GM18498 (cell line): Measurements from ENCODE around the gene SPTAN1.

ENCODE experiments used
- ATAC-seq: cut with Tn5 transposase; IDR thresholded peaks from one replicate; pipeline ENCODE4 v1.9.1; 2021; ENCODE audit warnings: mild to moderate bottlenecking, moderate library complexity; ENCODE audit not compliant: unreplicated experiment

The SPTAN1 gene

DNA sequence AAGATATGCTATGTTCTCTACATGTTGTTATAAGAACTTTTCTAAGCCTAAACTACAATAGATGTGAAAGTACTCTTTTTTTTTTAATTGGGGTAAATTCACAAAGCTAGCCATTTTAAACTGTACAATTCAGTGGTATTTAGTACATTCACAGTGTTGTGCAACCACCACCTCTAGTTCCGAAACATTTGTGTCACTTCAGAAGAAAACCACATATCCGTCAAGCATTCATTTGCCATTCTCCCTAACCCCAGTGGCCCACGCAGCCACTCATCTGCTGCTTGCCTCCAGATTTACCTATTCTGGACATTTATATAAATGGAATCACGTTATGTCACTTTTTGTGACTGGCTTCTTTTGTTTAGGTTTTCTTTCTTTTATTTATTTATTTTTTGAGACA is 43.1 kb downstream of the SPTAN1 start:
- no peak for ATAC-seq

DNA sequence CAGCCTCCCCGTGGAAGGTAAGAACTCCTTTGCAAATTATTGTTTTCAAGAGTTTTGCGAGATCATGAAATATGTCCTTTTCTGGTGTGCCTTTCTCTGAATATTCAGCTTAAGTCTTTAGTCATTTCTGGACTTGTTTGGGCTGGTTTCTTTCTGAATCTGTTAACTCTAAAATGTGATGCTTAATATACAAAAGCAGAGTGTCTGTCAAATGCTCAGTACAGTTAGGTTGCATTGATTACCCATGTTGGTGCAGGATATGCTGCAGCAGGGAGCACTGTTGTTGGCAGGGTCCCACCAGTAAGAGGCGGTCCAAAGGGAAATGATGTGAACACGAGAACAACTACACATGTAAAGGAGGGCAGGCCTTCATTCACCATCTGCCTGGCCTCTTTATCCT is 47.7 kb downstream of the SPTAN1 start:
- no peak for ATAC-seq

DNA sequence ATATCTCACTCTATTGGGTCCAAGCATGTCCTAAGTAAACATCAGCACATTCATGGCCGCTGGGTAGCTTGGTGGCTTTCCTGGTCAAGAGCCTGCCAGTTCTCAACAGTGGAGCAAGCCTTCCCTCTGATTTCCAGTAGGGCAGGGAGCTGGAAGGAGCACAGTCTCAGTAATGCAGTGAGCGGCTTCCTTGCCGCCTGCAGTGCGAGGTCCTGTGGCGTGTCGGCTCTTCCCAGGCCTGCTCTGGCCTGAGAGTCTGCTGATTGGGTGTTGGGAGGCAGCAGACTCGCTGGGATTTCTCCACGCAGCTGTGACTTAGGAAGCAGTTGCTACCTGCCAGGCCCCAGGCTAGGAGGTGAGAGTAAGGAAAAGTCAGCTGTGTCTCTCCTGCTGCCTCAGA is 51.3 kb downstream of the SPTAN1 start:
- no peak for ATAC-seq

DNA sequence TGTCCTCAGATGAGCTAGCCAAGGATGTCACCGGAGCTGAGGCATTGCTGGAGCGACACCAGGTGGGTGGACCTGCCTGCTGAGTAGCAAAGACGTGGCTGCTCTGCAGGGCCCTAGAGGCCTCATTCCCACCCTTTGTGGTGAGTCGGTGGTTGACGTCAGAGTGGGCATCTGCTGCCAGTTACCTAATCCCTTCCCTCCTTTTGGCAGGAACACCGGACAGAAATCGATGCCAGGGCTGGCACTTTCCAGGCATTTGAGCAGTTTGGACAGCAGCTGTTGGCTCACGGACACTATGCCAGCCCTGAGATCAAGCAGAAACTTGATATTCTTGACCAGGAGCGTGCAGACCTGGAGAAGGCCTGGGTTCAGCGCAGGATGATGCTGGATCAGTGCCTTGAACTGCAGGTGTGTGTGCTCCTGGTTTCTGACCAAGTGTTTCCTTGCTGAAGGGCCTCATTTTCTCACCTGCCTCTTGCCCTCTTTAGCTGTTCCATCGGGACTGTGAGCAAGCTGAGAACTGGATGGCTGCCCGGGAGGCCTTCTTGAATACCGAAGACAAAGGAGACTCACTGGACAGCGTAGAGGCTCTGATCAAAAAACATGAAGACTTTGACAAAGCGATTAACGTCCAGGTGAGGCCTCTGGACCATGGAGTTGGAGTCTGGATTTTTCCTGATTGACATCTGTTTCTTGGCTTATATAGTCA is 55.4 kb downstream of the SPTAN1 start:
- no peak for ATAC-seq

DNA sequence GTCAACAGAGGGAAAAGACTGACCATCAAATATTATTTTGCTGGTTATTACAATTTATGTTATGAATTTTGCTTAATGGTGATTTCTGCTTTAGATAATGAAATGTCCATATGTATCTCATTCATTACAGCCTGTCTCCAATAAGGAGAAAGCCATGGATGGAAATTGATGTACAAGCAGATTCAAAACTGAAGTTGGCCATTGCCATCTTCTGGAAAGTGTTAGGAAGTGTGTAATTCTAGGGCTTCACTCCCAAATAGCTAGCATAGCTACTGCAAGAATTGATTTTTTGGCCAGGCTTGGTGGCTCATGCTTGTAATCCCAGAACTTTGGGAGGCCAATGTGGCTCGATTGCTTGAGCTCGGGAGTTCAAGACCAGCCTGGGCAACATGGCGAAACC is 58.5 kb downstream of the SPTAN1 start:
- ATAC-seq = no peak

DNA sequence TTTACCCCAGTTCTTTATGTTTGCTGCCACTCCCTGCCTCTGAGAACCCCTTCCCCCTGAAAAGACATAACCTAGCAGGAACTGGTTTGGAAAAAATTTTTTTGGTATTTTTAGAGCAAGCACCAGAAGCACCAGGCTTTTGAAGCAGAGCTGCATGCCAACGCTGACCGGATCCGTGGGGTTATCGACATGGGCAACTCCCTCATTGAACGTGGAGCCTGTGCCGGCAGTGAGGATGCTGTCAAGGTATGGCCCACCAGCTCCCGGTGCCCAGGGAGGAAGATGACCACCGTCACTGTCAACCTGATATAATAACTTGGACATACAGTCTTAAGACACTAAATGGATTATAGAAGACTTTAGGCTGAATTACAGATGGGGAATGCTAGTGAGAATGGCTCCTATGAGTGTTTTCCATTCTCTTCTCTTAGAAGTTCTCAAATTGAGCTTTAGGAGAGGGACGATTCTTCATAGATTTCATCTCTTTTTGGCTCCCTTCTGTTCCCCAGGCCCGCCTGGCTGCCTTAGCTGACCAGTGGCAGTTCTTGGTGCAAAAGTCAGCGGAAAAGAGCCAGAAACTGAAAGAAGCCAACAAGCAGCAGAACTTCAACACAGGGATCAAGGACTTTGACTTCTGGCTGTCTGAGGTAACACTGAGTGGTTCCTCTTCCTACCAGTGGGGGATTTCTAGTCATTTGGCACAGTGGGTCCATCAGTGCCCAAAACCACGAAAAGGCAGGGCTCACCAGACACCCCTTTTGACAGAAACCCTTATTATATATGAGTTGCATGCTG is 59.4 kb downstream of the SPTAN1 start:
- no peak for ATAC-seq

DNA sequence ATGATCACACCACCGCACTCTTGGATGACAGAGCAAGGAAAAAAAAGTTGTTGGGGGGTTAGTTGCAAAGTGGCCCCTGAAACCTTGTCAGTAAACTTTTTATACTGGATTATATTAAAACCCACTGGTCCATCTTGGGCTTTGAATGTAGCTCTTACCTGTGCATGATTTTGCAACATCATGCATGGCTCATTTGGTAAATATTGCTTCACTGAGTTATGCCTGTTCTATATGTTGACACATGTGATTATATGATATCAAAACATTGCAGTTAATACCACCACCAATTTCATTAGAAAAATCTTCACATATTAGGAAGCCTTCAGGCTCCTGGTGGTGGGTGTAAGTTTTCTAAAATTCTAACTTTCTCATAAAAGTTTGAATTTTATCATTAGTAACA is 62.3 kb downstream of the SPTAN1 start:
- no peak for ATAC-seq

DNA sequence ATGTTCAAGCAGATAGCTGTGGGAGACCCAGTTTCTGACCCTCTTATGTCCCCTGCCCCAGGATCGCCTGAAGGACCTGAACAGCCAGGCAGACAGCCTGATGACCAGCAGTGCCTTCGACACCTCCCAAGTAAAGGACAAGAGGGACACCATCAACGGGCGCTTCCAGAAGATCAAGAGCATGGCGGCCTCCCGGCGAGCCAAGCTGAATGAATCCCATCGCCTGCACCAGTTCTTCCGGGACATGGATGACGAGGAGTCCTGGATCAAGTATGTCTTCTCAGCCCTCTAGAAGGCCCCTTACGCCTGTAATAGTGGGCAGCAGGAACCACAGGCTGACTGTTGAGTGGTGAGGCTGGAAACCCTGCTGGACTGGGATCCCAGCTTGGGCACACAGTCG is 63.2 kb downstream of the SPTAN1 start:
- ATAC-seq = no peak

DNA sequence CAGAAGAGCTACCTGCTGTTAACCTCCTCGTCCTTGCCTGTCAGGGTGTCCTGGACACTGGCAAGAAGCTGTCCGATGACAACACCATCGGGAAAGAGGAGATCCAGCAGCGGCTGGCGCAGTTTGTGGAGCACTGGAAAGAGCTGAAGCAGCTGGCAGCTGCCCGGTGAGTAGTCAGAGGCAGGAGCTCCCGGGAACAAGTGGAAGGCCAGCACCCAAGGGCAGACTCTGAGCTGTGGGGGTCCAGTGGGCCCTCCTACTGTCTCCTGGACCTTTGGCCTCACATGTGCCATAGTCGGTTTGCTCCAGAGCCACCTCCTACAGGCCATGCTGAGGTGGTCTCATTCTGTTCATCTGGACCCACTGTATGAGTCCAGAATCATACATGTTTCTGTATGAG is 65.6 kb downstream of the SPTAN1 start:
- ATAC-seq = no peak

DNA sequence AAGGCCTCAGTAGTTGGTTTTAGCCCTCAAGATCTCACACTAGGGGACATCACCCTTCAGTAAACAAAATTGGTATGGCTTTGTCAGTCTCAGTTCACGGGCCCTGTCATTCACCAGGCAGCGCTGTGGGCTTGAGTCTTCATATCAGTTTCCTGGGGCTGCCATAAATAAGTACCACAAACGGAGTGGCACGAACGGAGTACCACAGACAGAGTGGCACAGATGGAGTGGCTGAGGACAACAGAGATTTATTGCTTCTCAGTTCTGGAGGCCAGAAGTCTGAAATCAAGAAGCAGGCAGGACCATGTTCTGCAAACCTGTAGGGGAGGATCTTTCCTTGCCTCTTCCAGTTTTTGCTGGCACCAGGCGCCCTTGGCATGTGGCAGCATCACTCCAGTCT is 66.7 kb downstream of the SPTAN1 start:
- no peak for ATAC-seq

DNA sequence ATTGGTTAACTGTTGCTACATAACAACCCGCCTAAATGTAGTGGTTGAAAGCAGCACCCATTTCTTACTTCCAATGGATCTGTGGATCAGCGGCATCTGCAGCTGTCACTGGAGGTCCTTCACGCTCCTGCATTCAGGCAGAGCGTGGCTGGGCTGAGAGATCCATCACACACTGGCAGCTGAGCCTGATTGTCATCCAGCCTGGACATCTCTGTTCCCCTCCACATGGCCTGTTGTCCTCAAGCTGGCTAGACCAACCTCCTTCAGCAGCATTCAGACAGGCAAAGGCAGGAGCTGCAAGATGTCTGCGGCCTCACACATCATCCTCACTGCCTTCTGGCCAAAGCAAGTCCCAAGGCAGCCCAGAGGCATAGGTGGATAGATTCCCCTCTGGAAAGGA is 67.4 kb downstream of the SPTAN1 start:
- ATAC-seq = no peak

DNA sequence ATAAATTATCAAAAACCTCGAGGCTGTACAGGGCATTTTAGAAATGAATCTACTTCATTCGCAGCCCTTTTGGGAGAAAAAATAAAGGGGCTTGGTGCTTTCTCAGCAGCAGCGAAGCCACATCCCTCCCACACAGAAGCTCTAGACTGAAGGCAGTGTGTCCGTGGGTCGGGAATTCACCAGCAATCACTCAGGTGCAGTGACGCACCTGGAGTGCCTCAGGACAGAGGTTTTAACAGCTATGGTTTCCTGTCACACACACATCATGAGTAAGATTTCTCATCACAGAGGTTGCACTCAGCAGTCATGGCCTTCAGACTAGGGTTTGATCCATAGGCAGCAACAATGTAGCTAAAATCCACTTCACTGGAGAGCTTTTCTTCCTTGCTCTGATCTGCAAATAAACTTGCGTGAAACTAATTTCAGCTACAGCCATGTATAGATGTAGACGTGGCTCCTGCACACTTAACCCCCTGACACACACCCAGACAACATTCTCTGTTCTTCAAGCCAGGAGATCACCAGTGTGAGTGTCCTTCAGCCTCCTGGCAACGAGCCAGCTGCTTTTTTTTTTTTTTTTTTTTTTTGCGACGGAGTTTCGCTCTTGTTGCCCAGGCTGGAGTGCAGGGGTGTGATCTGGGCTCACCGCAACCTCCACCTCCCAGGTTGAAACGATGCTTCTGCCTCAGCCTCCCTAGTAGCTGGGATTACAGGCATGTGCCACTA is 69.5 kb downstream of the SPTAN1 start:
- no peak for ATAC-seq

DNA sequence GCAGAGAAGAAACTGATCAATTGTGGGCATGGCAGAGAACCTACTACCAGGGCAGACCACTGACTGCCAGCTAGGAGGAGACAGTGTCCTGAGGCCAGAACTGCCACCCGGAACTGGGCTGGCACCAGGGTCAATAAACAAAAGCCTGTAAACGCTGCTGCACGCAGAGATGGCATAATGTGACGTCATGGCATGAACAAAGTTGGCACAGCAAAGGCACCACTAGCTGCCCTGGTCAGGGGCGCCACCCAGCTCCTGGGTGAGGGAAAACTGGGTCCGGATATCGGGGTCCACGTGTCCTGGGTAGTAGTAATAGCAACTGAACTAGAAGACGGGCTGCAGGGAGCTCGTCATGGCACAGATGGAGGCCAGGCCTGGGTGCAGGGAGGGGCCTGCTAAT is 72.2 kb downstream of the SPTAN1 start:
- ATAC-seq = no peak

DNA sequence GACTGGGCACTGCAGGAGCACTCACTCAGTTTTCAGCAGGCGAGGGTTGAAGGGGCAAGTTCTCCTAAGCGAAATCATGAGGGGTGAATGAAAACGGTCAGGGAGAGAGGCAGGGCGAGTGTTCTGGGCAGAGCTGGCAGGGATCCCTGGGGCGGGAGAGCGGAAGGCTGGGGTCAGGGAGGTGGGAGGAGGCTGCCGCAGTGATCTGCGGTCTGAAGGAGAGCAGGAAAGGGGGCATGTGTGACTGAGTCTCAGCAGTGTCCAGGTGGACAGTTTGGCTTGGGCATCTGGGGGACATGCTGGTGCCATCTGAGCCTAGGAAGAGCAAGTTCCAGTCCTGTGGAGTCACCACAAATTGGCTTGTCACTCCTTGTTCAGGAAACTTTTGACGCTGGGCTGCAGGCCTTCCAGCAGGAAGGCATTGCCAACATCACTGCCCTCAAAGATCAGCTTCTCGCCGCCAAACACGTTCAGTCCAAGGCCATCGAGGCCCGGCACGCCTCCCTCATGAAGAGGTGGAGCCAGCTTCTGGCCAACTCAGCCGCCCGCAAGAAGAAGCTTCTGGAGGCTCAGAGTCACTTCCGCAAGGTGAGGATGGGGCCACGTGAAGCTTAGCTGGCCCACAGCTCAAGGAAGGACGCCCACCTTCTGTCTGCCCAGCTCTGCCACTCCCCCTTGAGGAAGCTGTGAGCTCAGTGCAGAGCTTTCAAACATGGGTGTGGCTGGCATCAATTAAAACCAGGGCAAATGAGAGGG is 73.2 kb downstream of the SPTAN1 start:
- ATAC-seq = no peak

DNA sequence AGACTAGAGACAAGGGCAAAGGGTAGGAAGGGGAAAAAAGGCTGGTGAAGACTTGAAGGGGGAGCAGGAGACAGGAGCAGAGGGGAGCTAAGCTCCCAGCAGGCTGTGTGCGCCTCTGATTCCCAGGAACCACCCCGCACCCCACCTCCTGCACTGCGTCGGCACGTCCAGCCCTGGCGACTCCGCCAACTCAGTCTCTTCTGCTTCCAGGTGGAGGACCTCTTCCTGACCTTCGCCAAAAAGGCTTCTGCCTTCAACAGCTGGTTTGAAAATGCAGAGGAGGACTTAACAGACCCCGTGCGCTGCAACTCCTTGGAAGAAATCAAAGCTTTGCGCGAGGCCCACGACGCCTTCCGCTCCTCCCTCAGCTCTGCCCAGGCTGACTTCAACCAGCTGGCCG is 73.8 kb downstream of the SPTAN1 start:
- ATAC-seq = no peak

DNA sequence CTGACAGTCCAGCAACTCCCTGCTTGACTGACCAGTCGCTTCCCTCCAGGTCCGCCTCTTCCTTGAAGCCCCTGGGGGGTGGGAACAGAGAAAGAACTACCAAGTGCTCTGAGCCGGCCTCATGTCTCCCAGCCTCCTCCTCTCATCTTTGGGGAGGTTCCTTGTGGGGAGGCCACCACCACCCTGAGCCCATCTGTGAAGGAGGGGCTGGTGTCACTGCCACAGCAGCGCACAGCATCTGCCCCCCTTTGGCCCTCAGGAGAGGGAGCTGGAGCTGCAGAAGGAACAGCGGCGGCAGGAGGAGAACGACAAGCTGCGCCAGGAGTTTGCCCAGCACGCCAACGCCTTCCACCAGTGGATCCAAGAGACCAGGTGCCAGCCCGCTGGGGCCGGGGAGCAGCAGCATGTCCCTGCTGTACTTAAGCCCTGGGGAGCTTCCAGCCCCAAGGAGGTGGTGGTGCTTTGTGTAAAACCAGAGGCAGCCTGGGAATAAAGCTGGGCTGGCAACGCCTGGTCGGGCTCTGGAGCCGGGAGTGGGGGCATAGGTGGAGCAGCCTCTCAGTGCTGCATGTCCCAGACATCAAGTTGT is 74.8 kb downstream of the SPTAN1 start:
- no peak for ATAC-seq

DNA sequence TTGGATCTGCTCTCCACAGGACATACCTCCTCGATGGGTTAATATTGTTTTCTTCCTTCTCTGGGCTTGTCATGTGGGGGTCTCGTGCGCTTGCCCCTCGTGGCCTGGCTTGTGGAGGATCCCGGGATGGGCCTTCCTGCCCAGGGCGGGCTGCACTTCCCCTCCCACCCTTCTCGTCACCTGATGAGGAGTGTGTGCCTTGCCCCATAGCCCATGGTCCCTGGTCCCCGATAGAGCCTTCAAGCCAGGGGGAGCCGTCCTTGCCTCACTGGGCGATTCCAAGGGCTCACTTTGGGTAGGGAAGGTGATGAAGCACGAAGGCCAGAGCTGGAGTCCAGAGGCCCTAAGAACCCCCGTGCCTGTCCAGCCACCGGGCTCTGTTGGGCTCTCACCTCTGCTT is 75.5 kb downstream of the SPTAN1 start:
- ATAC-seq = no peak

DNA sequence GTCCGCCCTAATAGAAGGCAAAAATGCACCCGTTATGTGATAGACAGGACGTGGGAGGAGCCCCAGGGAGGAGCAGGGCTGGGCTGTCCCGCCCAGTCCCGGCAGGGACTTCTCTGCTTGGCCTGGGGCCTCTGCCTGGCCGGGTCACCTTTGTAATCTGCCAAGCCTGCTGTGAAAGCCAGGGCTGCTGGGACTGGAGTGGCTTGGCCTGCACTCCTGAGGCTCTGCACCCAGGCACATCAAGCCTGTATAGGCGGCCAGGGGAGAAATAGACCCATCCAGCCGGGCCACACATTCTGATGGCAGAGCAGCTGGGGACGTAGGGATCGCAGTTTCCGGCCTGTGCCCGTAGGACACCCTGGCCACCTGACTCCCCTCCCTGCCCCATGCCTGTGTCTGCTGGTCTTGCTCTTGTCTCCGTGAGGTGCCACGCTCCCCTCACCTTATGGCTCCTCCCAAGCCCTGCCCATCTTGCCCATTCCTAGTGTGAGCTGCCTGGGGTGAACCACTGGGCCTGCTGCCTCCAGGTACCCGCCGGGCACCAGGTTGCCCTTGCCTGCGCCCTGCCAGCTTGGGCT is 76.2 kb downstream of the SPTAN1 start:
- no peak for ATAC-seq

DNA sequence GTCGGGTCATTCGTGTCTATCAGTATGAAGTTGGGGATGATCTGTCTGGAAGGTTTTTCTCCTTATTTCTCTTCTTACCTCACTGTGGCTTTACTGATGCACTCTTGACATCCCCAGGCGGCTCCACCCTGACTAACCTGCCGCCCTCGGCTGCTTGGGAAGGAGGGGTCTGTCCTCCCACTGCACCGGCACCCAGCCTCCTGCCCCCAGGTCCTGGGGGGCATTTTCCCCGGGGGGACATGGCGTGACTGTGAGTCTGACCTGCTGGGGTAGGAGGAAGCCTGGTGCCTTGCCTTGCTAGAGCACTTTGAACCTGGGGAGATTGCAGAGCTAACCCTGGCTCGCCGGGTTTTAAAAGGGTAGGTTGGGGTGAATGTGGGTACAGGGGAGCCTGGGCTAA is 76.7 kb downstream of the SPTAN1 start:
- ATAC-seq = no peak

DNA sequence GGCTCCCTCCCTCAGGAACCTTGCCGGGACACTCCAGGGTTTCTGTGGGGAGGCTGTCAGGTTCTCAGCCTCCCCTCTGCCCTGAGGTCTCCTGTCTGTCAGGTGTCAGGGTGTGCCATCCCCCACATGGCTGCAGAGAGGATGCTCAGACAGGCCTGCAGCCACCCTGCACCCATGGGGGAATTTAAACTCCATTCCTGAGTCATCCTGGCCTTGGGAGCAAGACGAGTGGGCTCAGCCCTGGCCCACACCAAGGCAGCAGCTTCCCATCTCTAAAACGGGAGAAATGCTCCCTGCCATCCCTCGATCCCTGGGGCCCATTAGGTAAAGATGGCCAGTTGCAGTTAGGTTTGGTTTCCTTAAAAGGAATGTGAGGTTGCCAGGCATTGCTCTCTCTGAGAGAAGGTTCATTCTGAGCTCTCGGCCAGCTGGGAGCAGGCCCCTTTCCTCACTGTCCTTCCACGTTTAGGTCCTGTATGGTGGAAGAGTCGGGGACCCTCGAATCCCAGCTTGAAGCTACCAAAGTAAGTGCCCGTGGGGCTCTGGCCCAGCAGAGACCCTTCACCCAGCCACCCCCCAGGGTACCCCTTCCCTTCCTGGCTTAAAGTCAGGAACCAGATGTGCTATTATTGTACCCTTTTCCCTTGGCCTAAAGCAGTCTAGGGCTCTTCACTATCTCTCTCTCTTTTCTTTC is 77.6 kb downstream of the SPTAN1 start:
- no peak for ATAC-seq
